Keratinocyte (primary cell): ENCODE data around the gene MIDN. TPM values are rescaled to one million over a fixed set of nuclear protein-coding genes. Genes with fewer than 3 reads are reported as not detected.

Source experiments
- DNase-seq: peaks from one replicate; pipeline ENCODE4 v3.0.0-alpha.2; 2011; ENCODE audit warnings: low read depth, missing footprints, low spot score
- FAIRE-seq: peaks from 2 replicates; lab custom pipeline; 2011; peaks lifted over from hg19 to GRCh38; lab: Jason Lieb, UNC
- H2AFZ ChIP-seq: 2 replicates; pipeline ENCODE4 v1.6.0; 2012; ENCODE audit warnings: low read length, control low read depth, inconsistent platforms; ENCODE audit not compliant: control insufficient read depth
- H3K27ac ChIP-seq: 2 replicates; pipeline ENCODE4 v1.5.1; 2011; ENCODE audit warnings: low read length; ENCODE audit not compliant: control insufficient read depth, insufficient read depth
- H3K27me3 ChIP-seq: 3 replicates; pipeline ENCODE4 v1.6.0; 2011; ENCODE audit warnings: low read length; ENCODE audit not compliant: control insufficient read depth, insufficient read depth; ENCODE audit errors: extremely low read depth
- H3K36me3 ChIP-seq, 2 experiments: 2 replicates in 1 of 2; 3 replicates in 1 of 2; pipeline ENCODE4 v1.5.1; 2011; ENCODE audit warnings: low read length in 2 of 2, mild to moderate bottlenecking in 1 of 2; ENCODE audit not compliant: control insufficient read depth in 2 of 2, insufficient read depth in 2 of 2; ENCODE audit errors: extremely low read depth in 1 of 2
- H3K4me1 ChIP-seq: 3 replicates; pipeline ENCODE4 v1.5.1; 2011; ENCODE audit warnings: low read length; ENCODE audit not compliant: control insufficient read depth, insufficient read depth; ENCODE audit errors: extremely low read depth
- H3K4me2 ChIP-seq: 3 replicates; pipeline ENCODE4 v1.6.0; 2011; ENCODE audit warnings: low read depth, low read length; ENCODE audit not compliant: control insufficient read depth, insufficient read depth; ENCODE audit errors: extremely low read depth
- H3K4me3 ChIP-seq, 3 experiments: fragments of 200-600 bp in 1 of 3; sonication (generic) in 1 of 3; 2 replicates in 2 of 3; 3 replicates in 1 of 3; pipeline ENCODE4 v1.5.1; 2011 to 2016; ENCODE audit warnings: low read length in 3 of 3, mild to moderate bottlenecking in 3 of 3, control low read depth in 2 of 3, inconsistent platforms in 1 of 3, low read depth in 1 of 3, mixed read lengths in 1 of 3, mixed run types in 1 of 3, moderate library complexity in 1 of 3; ENCODE audit not compliant: control insufficient read depth in 2 of 3, insufficient read depth in 2 of 3; ENCODE audit errors: extremely low read depth in 1 of 3
- H3K79me2 ChIP-seq: 2 replicates; pipeline ENCODE4 v1.6.0; 2012; ENCODE audit warnings: low read length; ENCODE audit not compliant: control insufficient read depth, insufficient read depth
- H3K9ac ChIP-seq: 3 replicates; pipeline ENCODE4 v1.6.0; 2011; ENCODE audit warnings: low read length; ENCODE audit not compliant: control insufficient read depth, insufficient read depth; ENCODE audit errors: extremely low read depth
- H3K9me1 ChIP-seq: 3 replicates; pipeline ENCODE4 v1.6.0; 2011; ENCODE audit warnings: low read length; ENCODE audit not compliant: control insufficient read depth, insufficient read depth; ENCODE audit errors: extremely low read depth
- H3K9me3 ChIP-seq: 2 replicates; pipeline ENCODE4 v1.5.1; 2012; ENCODE audit warnings: low read depth, low read length; ENCODE audit not compliant: control insufficient read depth
- H4K20me1 ChIP-seq: 3 replicates; pipeline ENCODE4 v1.6.0; 2011; ENCODE audit warnings: low read length; ENCODE audit not compliant: control insufficient read depth, insufficient read depth; ENCODE audit errors: extremely low read depth
- CTCF ChIP-seq, 3 experiments: IDR thresholded peaks in 1 of 3; conservative IDR thresholded peaks in 1 of 3; optimal IDR thresholded peaks in 1 of 3; 2 replicates in 2 of 3; 3 replicates in 1 of 3; pipeline versions ENCODE3 to v1.5.1; 2011; ENCODE audit warnings: low read length in 3 of 3, mild to moderate bottlenecking in 3 of 3, moderate library complexity in 2 of 3, control low read depth in 1 of 3, inconsistent platforms in 1 of 3; ENCODE audit not compliant: insufficient read depth in 2 of 3; ENCODE audit errors: extremely low read depth in 1 of 3
- EZH2 ChIP-seq: IDR thresholded peaks from one replicate; pipeline ENCODE4 v1.6.1; 2012; ENCODE audit warnings: inconsistent platforms, mild to moderate bottlenecking, low read length, moderate library complexity
- dilution Hi-C: fragments of 300-500 bp; cut with MboI; formaldehyde crosslinking; loops from one replicate; pipeline ENCODE4 v1.7.0; 2020; ENCODE audit warnings: low sequenced_read_pairs; ENCODE audit not compliant: extremely low pct_ligation_motif_present
- polyA plus RNA-seq, 5 experiments: library from polyadenylated mRNA; depleted of rRNA in 3 of 5; stranded (reverse) in 3 of 5; stranded (forward) in 1 of 5; unstranded in 1 of 5; fragments of >200 nt; gene quantifications; 1 replicate in 1 of 5; 2 replicates in 3 of 5; 3 replicates in 1 of 5; pipeline versions ENCODE4 v1.2.1 to v1.2.3, GENCODE V29; 2011 to 2012; ENCODE audit warnings: missing spikeins in 2 of 5, low read depth in 1 of 5, low replicate concordance in 1 of 5

The MIDN gene
- polyA plus RNA-seq, 1 donor (not counting 4 experiments of a cell fraction or from before 2014, with no cell fraction given): 4.7 TPM

DNA sequence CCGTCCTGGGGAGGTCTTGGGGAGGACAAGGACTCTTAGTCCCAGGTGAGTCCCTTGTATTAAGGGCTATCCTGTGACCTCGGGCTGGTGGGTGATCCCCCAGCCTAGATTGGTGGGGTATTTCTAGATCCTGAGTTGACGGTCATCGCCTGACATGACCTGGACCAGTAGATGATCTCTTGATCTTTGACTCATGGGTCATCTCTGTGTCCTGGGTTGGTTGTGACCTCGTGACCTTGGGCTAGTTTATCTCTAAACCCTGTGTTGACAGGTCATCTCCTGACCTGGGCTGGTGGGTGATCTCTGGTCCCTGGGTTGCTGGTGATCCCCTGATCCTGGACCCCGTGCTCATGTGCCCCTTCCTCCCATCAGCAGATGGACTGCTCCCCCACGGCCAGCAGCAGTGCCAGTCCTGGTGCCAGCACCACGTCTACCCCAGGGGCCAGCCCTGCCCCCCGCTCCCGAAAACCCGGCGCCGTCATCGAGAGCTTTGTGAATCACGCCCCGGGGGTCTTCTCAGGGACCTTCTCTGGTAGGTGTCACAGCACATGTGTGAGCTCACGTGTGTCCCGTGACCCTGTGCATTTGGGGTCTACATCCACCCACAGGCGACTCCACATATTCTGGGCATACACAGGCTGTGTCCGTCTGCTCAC lies 6.3 kb downstream of the MIDN start:
- H3K4me2 ChIP-seq: no peak overlapping the region
- H3K9me1 ChIP-seq: no peaks in the 10 kb centered on the region
- H3K4me1 ChIP-seq: peaks cover 32% of the 10 kb centered on the region
- no peak for FAIRE-seq
- no peaks in the 10 kb centered on the region for H3K27me3 ChIP-seq
- dilution Hi-C loops: no loop called here
- H3K9me3 ChIP-seq: no peaks in the 10 kb centered on the region
- peaks cover 16% of the 10 kb centered on the region for H4K20me1 ChIP-seq
- no peak overlapping the region for H3K4me3 ChIP-seq
- H2AFZ ChIP-seq: no peak overlapping the region
- no peak for TF ChIP-seq EZH2
- no peak for DNase-seq
- H3K27ac ChIP-seq: no peak overlapping the region
- H3K79me2 ChIP-seq: peaks cover 56% of the 10 kb centered on the region
- peaks cover 28 to 50% of the 10 kb centered on the region in 2 experiments for H3K36me3 ChIP-seq
- no peak overlapping the region for H3K9ac ChIP-seq

DNA sequence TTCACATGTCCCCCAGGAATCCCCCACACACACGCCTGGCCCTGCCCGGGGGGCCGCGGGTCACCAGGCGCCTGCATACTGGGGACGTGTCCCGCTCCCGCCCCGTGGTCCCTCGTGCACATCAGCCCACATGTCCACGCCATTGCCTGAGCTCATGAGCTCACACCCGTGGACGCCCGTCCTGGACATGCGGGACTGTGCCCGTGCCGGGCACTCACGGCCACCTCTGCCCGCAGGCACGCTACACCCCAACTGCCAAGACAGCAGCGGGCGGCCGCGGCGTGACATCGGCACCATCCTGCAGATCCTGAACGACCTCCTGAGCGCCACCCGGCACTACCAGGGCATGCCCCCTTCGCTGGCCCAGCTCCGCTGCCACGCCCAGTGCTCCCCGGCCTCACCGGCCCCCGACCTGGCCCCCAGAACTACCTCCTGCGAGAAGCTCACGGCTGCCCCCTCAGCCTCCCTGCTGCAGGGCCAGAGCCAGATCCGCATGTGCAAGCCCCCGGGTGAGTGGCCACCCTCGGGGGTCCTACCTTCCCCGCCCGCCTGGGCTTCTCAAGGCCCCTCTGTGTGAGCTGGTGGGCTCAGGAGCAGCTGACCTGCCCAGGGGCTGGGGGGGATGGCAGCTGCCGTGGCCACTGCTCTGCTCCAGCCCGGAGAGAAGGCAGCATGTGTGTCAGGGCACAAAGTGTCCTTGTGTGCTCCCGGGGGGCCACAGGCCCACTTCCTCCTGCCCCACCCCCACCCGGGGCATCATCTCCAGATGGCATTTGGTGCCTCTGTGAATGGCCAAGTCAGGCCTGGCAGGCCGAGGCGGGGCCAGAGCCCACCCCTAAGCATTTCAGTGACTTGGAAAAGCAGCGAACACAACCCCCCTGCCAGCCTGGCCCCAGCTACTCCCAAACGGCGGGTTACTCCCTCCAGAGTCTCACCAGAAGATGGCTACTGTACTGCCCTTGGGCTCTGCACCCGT lies 7.1 kb downstream of the MIDN start:
- Histone ChIP-seq H3K4me3 (no peak overlapping the region), H3K4me1 (peaks cover 39% of the 10 kb centered on the region), H3K9ac (no peak overlapping the region), H3K27me3 (no peaks in the 10 kb centered on the region), H3K9me3 (no peaks in the 10 kb centered on the region), H3K79me2 (peaks cover 52% of the 10 kb centered on the region), H4K20me1 (peaks cover 18% of the 10 kb centered on the region), H3K9me1 (no peaks in the 10 kb centered on the region), H3K27ac (no peak overlapping the region), H2AFZ (no peak overlapping the region), H3K36me3 (peaks cover 28 to 50% of the 10 kb centered on the region in 2 experiments), H3K4me2 (no peak overlapping the region)
- dilution Hi-C loops: no loop called here
- DNase-seq: no peak
- no peak for FAIRE-seq
- no peak for TF ChIP-seq EZH2
- TF ChIP-seq CTCF (optimal IDR thresholded peaks at IDR 0.05 in 1 of 3, IDR thresholded peaks at IDR 0.05 in 1 of 3, conservative IDR thresholded peaks at IDR 0.05 in 1 of 3; ENCODE audit: extremely low read depth in 1 of 3, insufficient read depth in 2 of 3, low read length in 3 of 3): no peak
